GM23248 (cell line): ENCODE results near the gene PHYKPL.

Source experiments
- EZH2 ChIP-seq: fragments of 200-600 bp; sonication (generic); IDR thresholded peaks from 2 replicates; pipeline ENCODE4 v1.6.1; 2018; ENCODE audit warnings: antibody characterized with exemption, mild to moderate bottlenecking; ENCODE audit not compliant: insufficient read depth, poor library complexity, severe bottlenecking
- EZH2phosphoT487 ChIP-seq: fragments of 200-600 bp; sonication (generic); IDR thresholded peaks from 2 replicates; pipeline ENCODE4 v1.6.1; 2018; ENCODE audit warnings: antibody characterized with exemption, moderate library complexity, mild to moderate bottlenecking, low read depth; ENCODE audit not compliant: insufficient read depth

- no peak for TF ChIP-seq EZH2
- no peak for TF ChIP-seq EZH2phosphoT487
These were observed 28.2 kb downstream of the PHYKPL start, which contains the start of gene HNRNPAB for GRCh38 chr5:178204182-178204934.
